Osteoblast (primary cell): ENCODE measurements around the gene PFKP. TPM values are rescaled to one million over a fixed set of nuclear protein-coding genes. Genes with fewer than 3 reads are reported as not detected.

ENCODE experiments used
- DNase-seq: peaks from one replicate; pipeline ENCODE4 v3.0.0; 2011; ENCODE audit warnings: low spot score, mixed read lengths; ENCODE audit not compliant: insufficient read length; ENCODE audit errors: missing footprints
- H2AFZ ChIP-seq: 2 replicates; pipeline ENCODE4 v1.6.0; 2011; ENCODE audit warnings: mild to moderate bottlenecking, low read length
- H3K27ac ChIP-seq: 2 replicates; pipeline ENCODE4 v1.5.1; 2011; ENCODE audit warnings: mild to moderate bottlenecking, low read depth, low read length, moderate library complexity
- H3K27me3 ChIP-seq: 2 replicates; pipeline ENCODE4 v1.6.0; 2012; ENCODE audit warnings: mild to moderate bottlenecking, control low read depth, inconsistent platforms, low read length, moderate library complexity; ENCODE audit not compliant: insufficient read depth
- H3K36me3 ChIP-seq: 2 replicates; pipeline ENCODE4 v1.5.1; 2011; ENCODE audit warnings: mild to moderate bottlenecking, low read length, control low read depth, moderate library complexity; ENCODE audit not compliant: insufficient read depth
- H3K4me1 ChIP-seq: 2 replicates; pipeline ENCODE4 v1.5.1; 2011; ENCODE audit warnings: mild to moderate bottlenecking, low read length, control low read depth, moderate library complexity; ENCODE audit not compliant: insufficient read depth
- H3K4me2 ChIP-seq: 2 replicates; pipeline ENCODE4 v1.6.0; 2011; ENCODE audit warnings: mild to moderate bottlenecking, low read length; ENCODE audit not compliant: insufficient read depth
- H3K4me3 ChIP-seq: fragments of 200-600 bp; sonication (generic); 3 replicates; pipeline ENCODE4 v1.5.1; 2012; ENCODE audit warnings: mild to moderate bottlenecking, low read length, inconsistent platforms; ENCODE audit not compliant: insufficient read depth
- H3K79me2 ChIP-seq: 2 replicates; pipeline ENCODE4 v1.6.0; 2012; ENCODE audit warnings: mild to moderate bottlenecking, low read length, control low read depth, inconsistent platforms; ENCODE audit not compliant: insufficient read depth
- H3K9me3 ChIP-seq: 2 replicates; pipeline ENCODE4 v1.5.1; 2011; ENCODE audit warnings: low read depth, low read length, control low read depth
- H4K20me1 ChIP-seq: 2 replicates; pipeline ENCODE4 v1.6.0; 2012; ENCODE audit warnings: mild to moderate bottlenecking, low read length, control low read depth; ENCODE audit not compliant: insufficient read depth
- CTCF ChIP-seq: IDR thresholded peaks from 2 replicates; pipeline ENCODE4 v1.5.1; 2011; ENCODE audit warnings: mild to moderate bottlenecking, low read depth, low read length, moderate library complexity; ENCODE audit errors: extremely low read depth
- total RNA-seq: library from RNA; depleted of rRNA; stranded (reverse); fragments of >200 nt; gene quantifications from 2 replicates; pipeline ENCODE4 v1.2.3, GENCODE V29; 2012

The PFKP gene
- total RNA-seq, 1 donor, result 80.0 TPM

DNA sequence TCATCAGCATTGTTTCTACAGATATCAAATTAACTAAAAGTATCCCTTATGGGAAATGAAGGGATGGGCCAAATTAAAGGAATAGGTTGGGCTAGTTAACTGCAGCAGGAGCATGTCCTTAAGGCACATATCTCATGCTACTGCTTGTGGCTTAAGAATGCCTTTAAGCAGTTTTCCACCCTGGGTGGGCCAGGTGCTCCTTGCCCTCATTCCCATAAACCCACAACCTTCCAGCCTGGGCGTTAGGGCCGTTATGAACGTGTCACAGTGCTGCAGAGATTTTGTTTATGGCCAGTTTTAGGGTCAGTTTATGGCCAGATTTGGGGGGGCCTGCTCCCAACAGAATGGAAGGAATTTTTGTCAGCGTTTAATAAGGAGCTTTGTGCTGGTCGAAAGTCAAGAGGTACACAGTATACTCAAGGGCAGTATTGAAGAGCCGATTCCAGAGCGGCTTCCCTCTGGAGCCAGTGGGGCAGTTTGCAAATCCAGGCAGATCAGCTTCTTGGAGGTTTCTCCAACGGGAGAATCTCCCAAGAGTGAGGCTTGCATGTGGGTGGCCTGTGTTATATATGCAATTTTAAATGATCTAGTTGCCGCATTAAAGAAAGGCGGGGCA lies 7.7 kb downstream of the PFKP start:
- no peak overlapping the region for H3K27ac ChIP-seq
- DNase-seq, result no peak
- TF ChIP-seq CTCF, result no peak
- no peak overlapping the region for H3K4me2 ChIP-seq
- peaks cover 91% of the 10 kb centered on the region for H3K79me2 ChIP-seq
- H2AFZ ChIP-seq, result no peak overlapping the region
- peaks cover 13% of the 10 kb centered on the region for H3K36me3 ChIP-seq
- peaks cover 11% of the 10 kb centered on the region for H3K4me1 ChIP-seq
- peaks cover 18% of the 10 kb centered on the region for H4K20me1 ChIP-seq
- H3K9me3 ChIP-seq, result no peaks in the 10 kb centered on the region
- no peak overlapping the region for H3K4me3 ChIP-seq
- no peaks in the 10 kb centered on the region for H3K27me3 ChIP-seq

DNA sequence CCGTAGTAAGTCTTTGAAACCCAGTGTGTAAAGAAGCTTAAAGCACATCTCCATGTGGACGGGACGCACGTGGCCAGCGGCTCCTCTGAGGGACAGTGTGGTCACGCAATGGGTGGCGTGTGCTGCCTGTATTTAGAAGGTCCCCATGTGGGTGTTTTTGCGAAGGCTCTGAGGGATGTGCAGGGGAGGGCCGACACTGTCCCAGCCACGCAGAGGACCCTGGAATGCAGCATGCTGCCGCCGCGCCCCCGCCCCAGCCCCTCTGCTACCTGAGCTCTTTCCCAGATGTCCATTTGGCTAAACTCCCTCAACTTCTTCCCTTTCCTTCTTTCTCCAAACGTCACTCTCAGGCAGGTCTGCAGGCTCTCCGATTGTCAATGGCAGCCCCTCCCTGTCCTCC lies 8.8 kb downstream of the PFKP start:
- H3K27me3 ChIP-seq, result no peaks in the 10 kb centered on the region
- no peak for TF ChIP-seq CTCF
- H4K20me1 ChIP-seq, result peaks cover 18% of the 10 kb centered on the region
- H3K9me3 ChIP-seq, result no peaks in the 10 kb centered on the region
- no peak overlapping the region for H3K4me2 ChIP-seq
- H3K36me3 ChIP-seq, result peaks cover 10% of the 10 kb centered on the region
- H3K4me3 ChIP-seq, result no peak overlapping the region
- no peak for DNase-seq
- peaks cover 89% of the 10 kb centered on the region for H3K79me2 ChIP-seq
- no peak overlapping the region for H3K27ac ChIP-seq
- H2AFZ ChIP-seq, result no peak overlapping the region
- H3K4me1 ChIP-seq, result peaks cover 11% of the 10 kb centered on the region

- Histone ChIP-seq H3K36me3 (peaks cover 20% of the 10 kb centered on the region), H3K27me3 (no peaks in the 10 kb centered on the region), H3K79me2 (peaks cover 89% of the 10 kb centered on the region), H3K4me1 (peaks cover 3% of the 10 kb centered on the region), H3K9me3 (no peaks in the 10 kb centered on the region), H2AFZ (no peak overlapping the region), H3K4me3 (no peak overlapping the region), H3K4me2 (no peak overlapping the region), H3K27ac (no peak overlapping the region), H4K20me1 (peaks cover 13% of the 10 kb centered on the region)
- no peak for TF ChIP-seq CTCF
- DNase-seq, result no peak
These were observed 10.2 kb downstream of the PFKP start for GRCh38 chr10:3077509-3077908.

DNA sequence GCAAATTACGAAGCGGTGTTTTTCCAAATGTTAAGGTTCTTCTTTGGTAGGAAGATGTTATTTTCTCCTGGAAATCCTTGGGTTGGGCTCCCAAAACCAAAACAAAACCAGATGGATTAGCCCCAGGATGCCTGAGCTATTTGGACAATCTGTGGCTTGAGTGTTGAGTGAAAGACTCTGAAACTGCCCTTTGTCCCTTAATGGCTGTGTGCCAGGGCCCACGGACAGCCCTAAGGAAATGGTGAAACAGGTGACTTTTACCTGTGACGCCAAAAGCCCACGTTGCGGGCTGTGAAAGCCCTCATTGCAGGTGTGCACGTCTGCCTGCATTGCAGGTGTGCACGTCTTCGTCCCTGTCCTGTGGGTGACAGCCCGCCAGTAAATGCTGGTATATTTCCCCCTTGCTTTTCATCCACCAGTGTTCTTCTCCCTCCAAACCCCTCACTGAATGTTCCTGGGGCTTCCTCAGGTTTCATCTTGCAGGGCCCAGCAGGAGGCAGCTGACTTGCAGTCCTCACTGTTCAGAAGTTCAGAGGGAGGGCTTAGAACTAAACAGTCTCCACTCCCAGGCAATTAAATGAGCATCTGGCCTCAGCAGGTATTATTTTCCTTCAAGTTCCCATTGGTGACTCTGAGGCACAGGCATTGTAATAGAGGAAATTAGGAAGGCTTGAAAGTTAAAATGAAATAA lies 10.7 kb downstream of the PFKP start:
- no peak overlapping the region for H3K4me3 ChIP-seq
- no peak overlapping the region for H2AFZ ChIP-seq
- no peak overlapping the region for H3K27ac ChIP-seq
- H3K4me1 ChIP-seq, result no peaks in the 10 kb centered on the region
- no peaks in the 10 kb centered on the region for H3K27me3 ChIP-seq
- H3K9me3 ChIP-seq, result no peaks in the 10 kb centered on the region
- no peak for TF ChIP-seq CTCF
- peaks cover 8% of the 10 kb centered on the region for H4K20me1 ChIP-seq
- DNase-seq, result no peak
- peaks cover 25% of the 10 kb centered on the region for H3K36me3 ChIP-seq
- H3K4me2 ChIP-seq, result no peak overlapping the region
- H3K79me2 ChIP-seq, result peaks cover 88% of the 10 kb centered on the region
